Measurements from ENCODE around the gene OAF.

DNA sequence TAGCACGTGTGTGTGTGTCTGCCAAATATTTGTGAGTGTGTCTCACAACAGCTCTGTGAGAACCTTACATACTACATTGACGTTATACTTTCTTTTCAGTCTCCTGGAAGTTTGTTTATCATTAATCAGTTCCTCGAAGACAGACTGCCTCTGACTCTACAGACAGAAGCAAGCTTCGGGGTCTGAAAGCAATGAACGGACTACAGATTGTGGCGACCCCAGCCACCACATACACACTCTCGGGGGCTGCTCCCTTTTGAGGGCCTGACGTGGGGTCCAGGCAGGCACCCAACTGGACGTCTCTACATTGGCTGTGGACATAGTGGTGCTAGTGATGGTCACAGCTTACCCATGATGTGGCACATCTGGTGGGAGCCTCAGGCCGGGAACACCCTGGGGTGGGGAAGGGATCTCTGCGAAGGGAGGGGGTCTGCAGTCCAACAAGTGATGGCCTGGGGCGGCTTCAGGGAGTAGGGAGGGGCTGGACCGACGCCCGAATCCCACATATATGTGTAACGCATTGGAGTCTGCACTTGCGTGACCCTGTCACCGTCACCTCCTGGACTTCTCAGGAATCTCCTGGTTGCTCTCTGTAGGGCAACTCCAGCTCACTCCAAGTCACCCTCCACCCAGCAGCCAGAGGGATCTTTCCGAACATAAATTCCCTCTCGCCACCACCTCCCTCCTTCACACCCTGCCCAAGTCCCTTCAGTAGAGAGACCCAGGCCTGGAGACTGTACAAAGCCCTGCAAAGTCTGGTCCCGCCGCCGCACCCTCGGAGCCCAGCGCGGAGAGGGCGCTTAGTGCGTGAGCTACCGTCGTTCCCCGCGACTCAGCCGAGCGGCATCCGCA, 42.5 kb upstream of the OAF start:
- TF ChIP-seq RAD21 (IDR thresholded peaks at IDR 0.05; ENCODE audit: low read depth): no peak
- TF ChIP-seq CEBPB (IDR thresholded peaks at IDR 0.05): no peak
- TF ChIP-seq, protein P1, sequence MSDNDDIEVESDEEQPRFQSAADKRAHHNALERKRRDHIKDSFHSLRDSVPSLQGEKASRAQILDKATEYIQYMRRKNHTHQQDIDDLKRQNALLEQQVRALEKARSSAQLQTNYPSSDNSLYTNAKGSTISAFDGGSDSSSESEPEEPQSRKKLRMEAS (IDR thresholded peaks at IDR 0.05): no peak
- TF ChIP-seq, protein P2, sequence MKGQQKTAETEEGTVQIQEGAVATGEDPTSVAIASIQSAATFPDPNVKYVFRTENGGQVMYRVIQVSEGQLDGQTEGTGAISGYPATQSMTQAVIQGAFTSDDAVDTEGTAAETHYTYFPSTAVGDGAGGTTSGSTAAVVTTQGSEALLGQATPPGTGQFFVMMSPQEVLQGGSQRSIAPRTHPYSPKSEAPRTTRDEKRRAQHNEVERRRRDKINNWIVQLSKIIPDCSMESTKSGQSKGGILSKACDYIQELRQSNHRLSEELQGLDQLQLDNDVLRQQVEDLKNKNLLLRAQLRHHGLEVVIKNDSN (IDR thresholded peaks at IDR 0.05): no peak
- no peak for TF ChIP-seq EP300 (IDR thresholded peaks at IDR 0.05; ENCODE audit: borderline replicate concordance)
- no peak for TF ChIP-seq TEAD4 (IDR thresholded peaks at IDR 0.05)
- TF ChIP-seq FOXM1 (IDR thresholded peaks at IDR 0.05; ENCODE audit: borderline replicate concordance, low read depth): no peak
- no peak for TF ChIP-seq YY1 (IDR thresholded peaks at IDR 0.05; ENCODE audit: low read depth)
- TF ChIP-seq CREB1 (IDR thresholded peaks at IDR 0.05; ENCODE audit: low read depth): no peak
- TF ChIP-seq, protein P3, sequence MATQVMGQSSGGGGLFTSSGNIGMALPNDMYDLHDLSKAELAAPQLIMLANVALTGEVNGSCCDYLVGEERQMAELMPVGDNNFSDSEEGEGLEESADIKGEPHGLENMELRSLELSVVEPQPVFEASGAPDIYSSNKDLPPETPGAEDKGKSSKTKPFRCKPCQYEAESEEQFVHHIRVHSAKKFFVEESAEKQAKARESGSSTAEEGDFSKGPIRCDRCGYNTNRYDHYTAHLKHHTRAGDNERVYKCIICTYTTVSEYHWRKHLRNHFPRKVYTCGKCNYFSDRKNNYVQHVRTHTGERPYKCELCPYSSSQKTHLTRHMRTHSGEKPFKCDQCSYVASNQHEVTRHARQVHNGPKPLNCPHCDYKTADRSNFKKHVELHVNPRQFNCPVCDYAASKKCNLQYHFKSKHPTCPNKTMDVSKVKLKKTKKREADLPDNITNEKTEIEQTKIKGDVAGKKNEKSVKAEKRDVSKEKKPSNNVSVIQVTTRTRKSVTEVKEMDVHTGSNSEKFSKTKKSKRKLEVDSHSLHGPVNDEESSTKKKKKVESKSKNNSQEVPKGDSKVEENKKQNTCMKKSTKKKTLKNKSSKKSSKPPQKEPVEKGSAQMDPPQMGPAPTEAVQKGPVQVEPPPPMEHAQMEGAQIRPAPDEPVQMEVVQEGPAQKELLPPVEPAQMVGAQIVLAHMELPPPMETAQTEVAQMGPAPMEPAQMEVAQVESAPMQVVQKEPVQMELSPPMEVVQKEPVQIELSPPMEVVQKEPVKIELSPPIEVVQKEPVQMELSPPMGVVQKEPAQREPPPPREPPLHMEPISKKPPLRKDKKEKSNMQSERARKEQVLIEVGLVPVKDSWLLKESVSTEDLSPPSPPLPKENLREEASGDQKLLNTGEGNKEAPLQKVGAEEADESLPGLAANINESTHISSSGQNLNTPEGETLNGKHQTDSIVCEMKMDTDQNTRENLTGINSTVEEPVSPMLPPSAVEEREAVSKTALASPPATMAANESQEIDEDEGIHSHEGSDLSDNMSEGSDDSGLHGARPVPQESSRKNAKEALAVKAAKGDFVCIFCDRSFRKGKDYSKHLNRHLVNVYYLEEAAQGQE (IDR thresholded peaks at IDR 0.05; ENCODE audit: low read depth): no peak
